Measurements from ENCODE around the gene INIP.

The INIP gene

DNA sequence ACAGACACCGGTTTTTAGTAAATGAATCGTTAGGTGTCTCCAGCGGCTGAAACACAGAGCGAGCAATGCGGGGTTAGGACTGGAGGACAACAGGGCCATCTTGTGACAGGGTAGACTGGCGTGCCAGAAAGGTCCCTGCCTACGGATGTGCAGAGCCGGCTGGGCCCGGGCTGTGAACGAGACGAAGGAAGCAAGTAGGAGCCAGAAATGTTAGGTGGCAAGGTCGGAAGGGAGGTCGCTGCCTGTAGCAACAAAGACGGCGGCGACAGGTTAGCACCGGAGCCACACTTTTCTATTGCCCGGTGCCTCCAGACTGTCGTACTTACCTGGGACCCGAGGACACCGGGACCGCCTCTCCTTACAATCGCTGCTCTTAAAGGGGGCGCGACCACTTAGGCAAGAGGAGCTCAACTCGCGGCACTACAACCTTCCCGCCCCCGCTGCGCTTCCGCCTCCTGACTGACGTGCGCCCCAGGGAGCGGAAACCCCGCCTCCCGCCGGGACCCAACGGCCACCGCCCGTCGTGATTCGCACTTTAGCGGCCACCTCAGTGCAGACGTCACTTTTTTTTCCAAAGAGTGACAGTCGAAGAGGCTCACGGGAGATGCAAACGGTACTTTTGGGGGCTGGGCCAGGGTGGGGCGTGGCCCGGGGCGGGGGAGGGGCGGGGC lies at the start of gene INIP:
TSS of gene INIP (minus strand) at position 457 of the 671 bp plus-strand sequence. CDS start 1,632 bp downstream, outside the sequence.
- peak; percentile 97 for DNase-seq (ENCODE audit: low spot score)

GRCh38 chr9:112765281-112765680 lies 47.4 kb upstream of the INIP start:
- no peak for DNase-seq (ENCODE audit: low spot score)

DNA sequence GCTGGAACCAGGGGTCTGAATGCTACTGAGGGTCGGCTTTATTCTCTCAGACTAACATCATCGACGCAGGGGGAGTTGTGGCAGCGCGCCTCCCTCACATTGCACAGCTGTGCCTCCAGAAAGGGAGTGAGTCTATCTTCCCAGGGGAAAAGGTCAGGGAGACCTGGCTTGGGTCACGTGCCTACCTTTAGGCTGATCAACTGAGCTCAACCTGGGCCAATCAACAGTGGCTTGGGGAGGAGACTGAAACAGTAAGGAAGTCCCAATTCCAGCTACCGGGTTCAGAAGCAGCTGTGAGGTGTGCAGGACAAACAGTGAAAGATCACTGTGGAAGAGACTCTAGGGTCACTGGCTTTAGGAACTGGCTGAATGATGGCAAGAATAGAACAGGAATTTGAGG lies 46.9 kb upstream of the INIP start:
- DNase-seq (ENCODE audit: low spot score), result no peak

DNA sequence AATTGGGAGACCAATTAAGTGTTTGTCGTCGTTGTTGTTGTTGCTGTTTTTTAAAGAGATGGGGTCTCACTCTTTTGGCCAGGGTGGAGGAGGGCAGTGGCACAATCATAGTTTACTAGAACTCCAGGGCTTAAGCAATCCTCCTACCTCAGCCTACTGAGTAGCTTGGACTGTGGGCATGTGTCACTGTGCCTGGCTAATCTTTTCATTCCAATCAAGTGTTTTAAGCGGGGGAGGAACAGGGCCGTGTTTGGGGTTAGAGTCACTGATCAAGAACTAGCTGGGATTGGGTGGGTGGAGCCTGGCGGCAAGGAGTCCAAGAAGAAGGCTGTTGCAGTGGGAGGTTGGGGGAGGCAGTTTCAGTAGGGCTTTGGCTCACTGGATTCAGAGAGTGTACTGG lies 46.4 kb upstream of the INIP start:
- DNase-seq (ENCODE audit: low spot score), result no peak

DNA sequence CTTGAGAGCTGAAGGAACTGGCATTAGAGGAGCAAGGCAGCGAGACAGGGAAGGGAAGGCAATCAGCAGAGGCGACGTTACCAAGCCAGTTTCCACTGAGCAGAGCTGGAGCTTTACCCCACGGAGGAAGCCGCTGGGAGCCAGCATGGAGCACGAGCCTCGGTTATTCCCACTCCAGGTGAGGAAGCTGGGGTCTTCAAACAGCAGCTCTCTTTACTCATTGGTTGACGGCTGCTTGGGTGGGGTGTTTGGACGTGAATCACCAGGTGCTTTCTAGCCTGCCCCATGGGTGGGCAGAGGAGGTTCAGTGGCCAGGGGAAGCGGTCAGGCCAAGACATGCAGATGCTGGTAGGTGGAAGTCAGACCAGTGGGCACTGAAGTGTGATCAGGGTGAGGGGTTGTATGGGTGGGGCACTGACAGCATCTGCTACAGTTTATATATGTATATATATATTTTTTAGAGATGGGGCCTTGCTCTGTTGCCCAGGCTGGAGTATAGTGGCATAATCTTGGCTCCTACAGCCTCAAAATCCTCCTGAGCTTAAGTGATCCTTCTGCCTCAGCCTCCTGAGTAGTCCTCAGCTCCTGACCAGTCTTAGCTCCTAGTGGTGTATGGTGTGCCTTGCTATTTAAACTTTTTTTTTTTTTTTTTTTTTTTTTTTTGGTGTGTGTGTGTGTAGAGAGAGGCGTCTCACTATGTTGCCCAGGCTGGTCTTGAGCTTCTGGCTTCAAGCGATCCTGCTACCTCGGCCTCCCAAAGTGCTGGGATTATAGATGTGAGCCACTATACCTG lies 45.0 kb upstream of the INIP start:
- DNase-seq (ENCODE audit: low spot score), result no peak

GRCh38 chr9:112761912-112762655 lies 44.2 kb upstream of the INIP start:
- DNase-seq (ENCODE audit: low spot score), result no peak

- no peak for DNase-seq (ENCODE audit: low spot score)
Observed at GRCh38 chr9:112760821-112761220, 42.9 kb upstream of the INIP start.

- no peak for DNase-seq (ENCODE audit: low spot score)
Observed at GRCh38 chr9:112757940-112758339, 40.0 kb upstream of the INIP start.

- DNase-seq (ENCODE audit: low spot score), result no peak
Observed at GRCh38 chr9:112757282-112757883, 39.5 kb upstream of the INIP start.

DNA sequence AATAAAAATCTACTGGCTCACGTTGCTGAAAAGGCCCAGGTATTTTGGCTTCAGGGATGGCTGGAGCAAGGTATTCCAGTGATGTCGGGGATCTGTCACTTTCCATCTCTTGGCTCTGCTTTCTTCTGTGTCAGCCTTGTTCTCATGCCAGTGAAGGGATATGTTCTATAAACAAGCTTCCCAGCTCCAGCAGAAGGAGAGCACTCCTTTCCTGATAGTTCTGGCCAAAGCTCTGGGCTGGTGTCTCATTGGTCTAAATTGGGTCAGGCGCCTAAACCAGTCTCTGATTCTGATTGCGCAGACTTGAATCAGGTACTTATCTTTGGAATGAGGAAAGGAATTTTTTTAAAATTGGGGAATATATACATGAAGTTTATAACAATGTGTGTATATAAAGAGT lies 37.8 kb upstream of the INIP start:
- no peak for DNase-seq (ENCODE audit: low spot score)

- no peak for DNase-seq (ENCODE audit: low spot score)
Observed at GRCh38 chr9:112755016-112755427, 37.1 kb upstream of the INIP start.

DNA sequence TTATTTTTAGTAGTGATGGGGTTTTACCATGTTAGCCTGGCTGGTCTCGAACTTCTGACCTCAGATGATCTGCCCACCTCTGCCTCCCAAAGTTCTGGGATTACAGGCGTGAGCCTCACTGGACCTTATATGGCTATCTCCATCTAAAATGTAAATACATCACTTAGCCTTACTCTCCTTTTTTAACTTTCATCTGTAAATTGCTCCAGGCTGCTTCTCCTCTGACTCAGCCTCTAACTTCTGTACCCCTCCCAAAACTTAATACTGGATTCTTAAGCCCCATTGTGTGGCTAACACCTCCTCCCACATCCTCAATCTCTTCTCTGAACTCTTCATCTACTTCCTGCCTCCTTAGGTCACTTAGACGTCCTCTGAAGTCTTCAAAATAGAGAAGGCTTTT lies 36.7 kb upstream of the INIP start:
- DNase-seq (ENCODE audit: low spot score), result no peak

- DNase-seq (ENCODE audit: low spot score), result no peak
Observed at GRCh38 chr9:112753725-112754124, 35.8 kb upstream of the INIP start.

- no peak for DNase-seq (ENCODE audit: low spot score)
Observed at GRCh38 chr9:112752334-112753125, 34.6 kb upstream of the INIP start.

- peak; percentile 88 for DNase-seq (ENCODE audit: low spot score)
Observed at GRCh38 chr9:112751056-112751795, 33.3 kb upstream of the INIP start.

- DNase-seq (ENCODE audit: low spot score), result no peak
Observed at GRCh38 chr9:112750764-112751055, 32.8 kb upstream of the INIP start.

- DNase-seq (ENCODE audit: low spot score), result peak; percentile 98
Observed at GRCh38 chr9:112750016-112750763, 32.3 kb upstream of the INIP start, which contains the start of gene SNX30. Gene SNX30 (plus strand): TSS chr9:112750760. CDS start chr9:112751002, 242 bp downstream.

DNA sequence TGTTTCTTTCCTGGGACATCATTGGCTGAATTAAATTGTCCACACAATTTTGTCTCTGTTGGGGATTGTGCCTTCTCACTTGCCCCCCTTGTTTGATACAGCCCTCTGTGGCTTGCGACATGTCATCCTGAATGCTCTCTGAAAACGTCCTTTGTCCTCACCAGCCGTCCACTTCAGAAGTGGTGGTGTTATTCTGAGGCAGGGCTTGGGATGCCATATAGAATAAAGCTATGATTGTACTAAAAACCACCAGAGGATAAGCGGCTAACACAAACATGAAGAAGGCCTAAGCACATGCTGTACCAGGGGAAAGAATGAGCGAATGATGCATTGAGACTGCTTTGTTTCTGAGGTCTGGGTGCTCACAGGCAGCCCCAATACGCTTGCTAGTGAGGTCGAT lies 29.2 kb upstream of the INIP start:
- no peak for DNase-seq (ENCODE audit: low spot score)

DNA sequence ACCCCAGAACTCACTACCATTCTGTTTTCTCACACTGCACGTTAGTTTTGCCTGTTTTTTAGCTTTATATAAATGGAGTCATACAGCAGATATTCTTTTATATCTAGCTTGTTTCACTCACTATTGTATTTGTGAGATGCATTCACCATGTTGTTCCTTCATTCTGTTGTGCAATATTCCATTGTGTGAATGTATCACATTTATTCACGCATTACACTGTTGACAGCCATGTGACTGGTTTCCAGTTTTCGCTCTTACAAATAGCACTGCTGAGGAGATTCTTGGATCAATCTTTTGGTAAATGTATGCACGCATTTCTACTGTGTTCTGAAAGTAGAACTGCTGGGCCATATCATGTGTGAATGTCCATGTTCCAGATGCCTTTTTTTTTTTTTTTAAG lies 26.3 kb upstream of the INIP start:
- no peak for DNase-seq (ENCODE audit: low spot score)

DNA sequence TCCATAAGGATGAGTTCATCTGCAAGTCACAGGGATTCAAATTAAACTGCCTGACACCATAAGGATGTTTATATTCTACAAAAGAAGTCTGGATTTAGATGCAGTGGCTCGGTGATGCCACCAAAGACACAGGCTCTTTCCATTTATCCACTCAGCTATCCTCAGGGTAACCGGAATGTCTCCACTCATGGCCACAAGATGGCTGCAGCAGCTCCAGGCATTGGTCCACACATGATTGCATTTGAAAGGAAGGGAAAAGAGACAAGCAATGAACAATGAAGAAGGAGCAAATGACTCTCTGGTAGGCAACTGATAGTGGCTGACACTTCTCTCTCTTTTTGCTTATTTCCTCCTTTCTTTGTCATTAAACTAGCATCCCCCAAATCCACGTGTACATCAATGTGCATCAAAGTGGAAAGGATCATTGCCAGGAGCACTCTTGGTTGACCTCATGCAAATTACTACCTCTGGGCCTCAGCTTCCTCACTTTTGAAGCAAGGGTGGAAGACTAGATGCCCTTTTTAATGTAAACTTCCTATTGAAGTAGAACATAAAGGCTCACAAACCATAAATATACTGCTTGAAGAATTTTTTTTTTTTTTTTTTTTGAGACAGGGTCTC lies 25.4 kb upstream of the INIP start:
- DNase-seq (ENCODE audit: low spot score), result no peak
